ENCODE results near the gene MISP. TPM values are rescaled to one million over a fixed set of nuclear protein-coding genes. Genes with fewer than 3 reads are reported as not detected.

MISP gene
- total and polyA plus RNA-seq, 2 donors (not counting 1 experiment from before 2014, with no cell fraction given), result not detected

GRCh38 chr19:776549-776948 lies 25.6 kb downstream of the MISP start:
- H3K36me3 ChIP-seq (replicated peaks in 1 of 2; ENCODE audit: control extremely low read depth in 1 of 2, control insufficient read depth in 1 of 2, extremely low read depth in 1 of 2, insufficient read depth in 2 of 2, low read length in 1 of 2), result no peaks in the 10 kb centered on the region
- no peak overlapping the region for H3K27ac ChIP-seq (ENCODE audit: low read length in 2 of 2)
- no peaks in the 10 kb centered on the region for H3K4me1 ChIP-seq (ENCODE audit: control insufficient read depth in 2 of 2, insufficient read depth in 2 of 2, low read length in 2 of 2)
- 96% methylated on average over 16 of the region's 18 CpGs for WGBS (ENCODE audit: insufficient coverage)
- ATAC-seq (ENCODE audit: low read depth), result no peak
- POLR2A ChIA-PET, result no interaction called here
- Mint-ChIP-seq H3K4me1 (no peaks in the 10 kb centered on the region), H3K27ac (no peak overlapping the region), H3K4me3 (no peak overlapping the region), H3K27me3 (peaks cover 3% of the 10 kb centered on the region), H3K9me3 (ENCODE audit: insufficient read depth) (no peaks in the 10 kb centered on the region)
- H3K4me2 ChIP-seq (replicated peaks; ENCODE audit: low read depth, low read length, poor library complexity, severe bottlenecking), result no peak overlapping the region
- no peaks in the 10 kb centered on the region for H4K20me1 ChIP-seq (ENCODE audit: control insufficient read depth, insufficient read depth, low read length, poor library complexity, severe bottlenecking)
- H3K4me3 ChIP-seq (ENCODE audit: control extremely low read depth in 1 of 5, extremely low read depth in 1 of 5, insufficient read depth in 1 of 5, low read depth in 2 of 5, low read length in 4 of 5), result no peak overlapping the region
- H3K79me2 ChIP-seq (ENCODE audit: control insufficient read depth, insufficient read depth, low read length), result no peaks in the 10 kb centered on the region
- H2AFZ ChIP-seq (ENCODE audit: insufficient read depth, low read depth, low read length, poor library complexity, severe bottlenecking), result no peak overlapping the region
- TF ChIP-seq EZH2 (IDR thresholded peaks at IDR 0.05; ENCODE audit: borderline replicate concordance, insufficient read depth, low read depth, low read length, poor library complexity, severe bottlenecking) (no peak), CTCF (IDR thresholded peaks at IDR 0.05) (no peak)
- peaks cover 0 to 4% (median 0%) of the 10 kb centered on the region in 3 donors for H3K9me3 ChIP-seq (ENCODE audit: control extremely low read depth in 1 of 3, control insufficient read depth in 2 of 3, insufficient read depth in 1 of 3, low read length in 2 of 3)
- intact Hi-C loops (cut with micrococcal nuclease), result no loop called here
- CTCF ChIA-PET, result no interaction called here
- peaks cover 0 to 9% (median 0%) of the 10 kb centered on the region in 4 experiments for H3K27me3 ChIP-seq (replicated peaks in 1 of 4; ENCODE audit: control extremely low read depth in 1 of 4, control insufficient read depth in 3 of 4, insufficient read depth in 4 of 4, low read length in 3 of 4)
- no peak for DNase-seq
- H3K9ac ChIP-seq (ENCODE audit: low read length), result no peak overlapping the region

- Histone ChIP-seq H3K9me3 (ENCODE audit: control extremely low read depth in 1 of 3, control insufficient read depth in 2 of 3, insufficient read depth in 1 of 3, low read length in 2 of 3) (peaks cover 0 to 4% (median 0%) of the 10 kb centered on the region in 3 donors), H4K20me1 (ENCODE audit: control insufficient read depth, insufficient read depth, low read length, poor library complexity, severe bottlenecking) (no peaks in the 10 kb centered on the region), H3K4me1 (ENCODE audit: control insufficient read depth in 2 of 2, insufficient read depth in 2 of 2, low read length in 2 of 2) (no peaks in the 10 kb centered on the region), H3K4me3 (ENCODE audit: control extremely low read depth in 1 of 5, extremely low read depth in 1 of 5, insufficient read depth in 1 of 5, low read depth in 2 of 5, low read length in 4 of 5) (no peak overlapping the region), H2AFZ (ENCODE audit: insufficient read depth, low read depth, low read length, poor library complexity, severe bottlenecking) (no peak overlapping the region), H3K9ac (ENCODE audit: low read length) (no peak overlapping the region), H3K4me2 (replicated peaks; ENCODE audit: low read depth, low read length, poor library complexity, severe bottlenecking) (no peak overlapping the region), H3K27ac (ENCODE audit: low read length in 2 of 2) (no peak overlapping the region), H3K79me2 (ENCODE audit: control insufficient read depth, insufficient read depth, low read length) (no peaks in the 10 kb centered on the region), H3K27me3 (replicated peaks in 1 of 4; ENCODE audit: control extremely low read depth in 1 of 4, control insufficient read depth in 3 of 4, insufficient read depth in 4 of 4, low read length in 3 of 4) (peaks cover 0 to 6% (median 0%) of the 10 kb centered on the region in 4 experiments), H3K36me3 (replicated peaks in 1 of 2; ENCODE audit: control extremely low read depth in 1 of 2, control insufficient read depth in 1 of 2, extremely low read depth in 1 of 2, insufficient read depth in 2 of 2, low read length in 1 of 2) (no peaks in the 10 kb centered on the region)
- DNase-seq, result no peak
- ATAC-seq (ENCODE audit: low read depth), result no peak
- POLR2A ChIA-PET, result no interaction called here
- TF ChIP-seq CTCF (IDR thresholded peaks at IDR 0.05) (no peak), EZH2 (IDR thresholded peaks at IDR 0.05; ENCODE audit: borderline replicate concordance, insufficient read depth, low read depth, low read length, poor library complexity, severe bottlenecking) (no peak)
- H3K9me3 Mint-ChIP-seq (ENCODE audit: insufficient read depth), result no peaks in the 10 kb centered on the region
- H3K27ac Mint-ChIP-seq, result no peak overlapping the region
- no peak overlapping the region for H3K4me3 Mint-ChIP-seq
- CTCF ChIA-PET, result no interaction called here
- WGBS (ENCODE audit: insufficient coverage), result 87% methylated on average over 36 of the region's 36 CpGs
- H3K27me3 Mint-ChIP-seq, result no peaks in the 10 kb centered on the region
- intact Hi-C loops (cut with micrococcal nuclease), result no loop called here
- no peaks in the 10 kb centered on the region for H3K4me1 Mint-ChIP-seq
Observed at GRCh38 chr19:778910-779653, 28.2 kb downstream of the MISP start.
